Measurements from ENCODE around the gene IQGAP3.

Gene IQGAP3

GRCh38 chr1:156549390-156549789, 23.0 kb downstream of the IQGAP3 start:
- TF ChIP-seq ZNF274 (IDR thresholded peaks at IDR 0.05; ENCODE audit: low read depth, low read length): no peak
- H3K4me3 ChIP-seq (ENCODE audit: low read length): no peak overlapping the region

GRCh38 chr1:156547982-156548381, 24.4 kb downstream of the IQGAP3 start:
- TF ChIP-seq ZNF274 (IDR thresholded peaks at IDR 0.05; ENCODE audit: low read depth, low read length): no peak
- H3K4me3 ChIP-seq (ENCODE audit: low read length): no peak overlapping the region

- H3K4me3 ChIP-seq (ENCODE audit: low read length): no peak overlapping the region
- TF ChIP-seq ZNF274 (IDR thresholded peaks at IDR 0.05; ENCODE audit: low read depth, low read length): no peak
Measured at GRCh38 chr1:156547434-156547833, 24.9 kb downstream of the IQGAP3 start.

GRCh38 chr1:156546267-156546666, 26.1 kb downstream of the IQGAP3 start:
- no peak overlapping the region for H3K4me3 ChIP-seq (ENCODE audit: low read length)
- no peak for TF ChIP-seq ZNF274 (IDR thresholded peaks at IDR 0.05; ENCODE audit: low read depth, low read length)

GRCh38 chr1:156544592-156545102, 27.7 kb downstream of the IQGAP3 start:
- TF ChIP-seq ZNF274 (IDR thresholded peaks at IDR 0.05; ENCODE audit: low read depth, low read length): no peak
- no peak overlapping the region for H3K4me3 ChIP-seq (ENCODE audit: low read length)

GRCh38 chr1:156543066-156543465, 29.3 kb downstream of the IQGAP3 start:
- no peak for TF ChIP-seq ZNF274 (IDR thresholded peaks at IDR 0.05; ENCODE audit: low read depth, low read length)

GRCh38 chr1:156540955-156541354, 31.4 kb downstream of the IQGAP3 start:
- no peak for TF ChIP-seq ZNF274 (IDR thresholded peaks at IDR 0.05; ENCODE audit: low read depth, low read length)
- no peak overlapping the region for H3K4me3 ChIP-seq (ENCODE audit: low read length)

More at GRCh38 chr1:156543066-156543465, 29.3 kb downstream of the IQGAP3 start:
- no peak overlapping the region for H3K4me3 ChIP-seq (ENCODE audit: low read length)

- H3K4me3 ChIP-seq (ENCODE audit: low read length): no peak overlapping the region
- no peak for TF ChIP-seq ZNF274 (IDR thresholded peaks at IDR 0.05; ENCODE audit: low read depth, low read length)
Measured at GRCh38 chr1:156539818-156540355, 32.5 kb downstream of the IQGAP3 start.

GRCh38 chr1:156538711-156539440, 33.5 kb downstream of the IQGAP3 start:
- TF ChIP-seq ZNF274 (IDR thresholded peaks at IDR 0.05; ENCODE audit: low read depth, low read length): no peak

GRCh38 chr1:156537027-156537426, 35.3 kb downstream of the IQGAP3 start:
- no peak for TF ChIP-seq ZNF274 (IDR thresholded peaks at IDR 0.05; ENCODE audit: low read depth, low read length)
- H3K4me3 ChIP-seq (ENCODE audit: low read length): no peak overlapping the region

More at GRCh38 chr1:156538711-156539440, 33.5 kb downstream of the IQGAP3 start:
- no peak overlapping the region for H3K4me3 ChIP-seq (ENCODE audit: low read length)

- no peak for TF ChIP-seq ZNF274 (IDR thresholded peaks at IDR 0.05; ENCODE audit: low read depth, low read length)
- no peak overlapping the region for H3K4me3 ChIP-seq (ENCODE audit: low read length)
Measured at GRCh38 chr1:156534424-156535060, 37.8 kb downstream of the IQGAP3 start.

- no peak for TF ChIP-seq ZNF274 (IDR thresholded peaks at IDR 0.05; ENCODE audit: low read depth, low read length)
- H3K4me3 ChIP-seq (ENCODE audit: low read length): no peak overlapping the region
Measured at GRCh38 chr1:156533568-156534220, 38.7 kb downstream of the IQGAP3 start.

- no peak for TF ChIP-seq ZNF274 (IDR thresholded peaks at IDR 0.05; ENCODE audit: low read depth, low read length)
- no peak overlapping the region for H3K4me3 ChIP-seq (ENCODE audit: low read length)
Measured at GRCh38 chr1:156532374-156532773, 40.0 kb downstream of the IQGAP3 start.

GRCh38 chr1:156530006-156530405, 42.4 kb downstream of the IQGAP3 start:
- no peak overlapping the region for H3K4me3 ChIP-seq (ENCODE audit: low read length)
- TF ChIP-seq ZNF274 (IDR thresholded peaks at IDR 0.05; ENCODE audit: low read depth, low read length): no peak

Measured in GM08714 (cell line).